ENCODE measurements around the gene AFTPH.

DNA sequence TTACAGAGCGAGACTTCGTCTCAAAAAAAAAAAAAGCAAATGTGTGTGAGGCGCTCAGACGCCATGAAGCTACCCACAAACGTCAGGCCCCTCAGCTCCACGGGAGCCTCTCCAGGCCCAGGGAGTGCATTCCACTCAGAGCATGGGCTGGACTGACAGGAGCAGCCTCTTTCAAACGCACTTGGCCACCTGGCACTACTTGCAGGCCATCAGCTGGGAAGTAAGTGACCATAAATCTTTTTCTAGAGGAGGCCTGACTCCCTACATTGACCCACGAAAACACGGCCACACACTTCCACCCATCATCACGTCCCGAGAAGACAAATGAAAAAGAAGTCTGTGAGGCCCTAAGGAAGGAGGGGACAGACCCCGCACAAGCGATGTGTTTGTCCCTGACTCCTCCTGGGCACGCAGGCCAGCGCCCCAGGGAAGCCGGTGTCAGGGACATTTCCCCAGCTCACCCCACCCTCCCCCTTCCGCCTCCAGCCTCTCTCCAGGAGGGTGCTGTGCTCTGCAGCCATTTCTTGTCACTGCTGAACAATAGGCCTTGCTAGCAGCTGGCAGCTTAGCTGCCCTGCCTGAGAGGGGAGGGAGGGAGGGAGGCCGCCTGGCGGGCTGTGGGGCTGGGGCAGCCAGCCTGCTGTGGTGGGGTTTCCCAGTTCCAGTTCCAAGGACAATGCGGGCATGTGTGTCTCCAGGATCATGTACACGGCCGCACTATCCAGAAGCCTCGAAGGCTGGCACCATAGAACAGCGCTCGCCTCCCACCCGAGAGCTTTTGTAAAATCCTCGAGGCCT is 103.0 kb downstream of the AFTPH start:
- no peak for TF ChIP-seq POLR2A (IDR thresholded peaks at IDR 0.05)
- TF ChIP-seq, protein P1, sequence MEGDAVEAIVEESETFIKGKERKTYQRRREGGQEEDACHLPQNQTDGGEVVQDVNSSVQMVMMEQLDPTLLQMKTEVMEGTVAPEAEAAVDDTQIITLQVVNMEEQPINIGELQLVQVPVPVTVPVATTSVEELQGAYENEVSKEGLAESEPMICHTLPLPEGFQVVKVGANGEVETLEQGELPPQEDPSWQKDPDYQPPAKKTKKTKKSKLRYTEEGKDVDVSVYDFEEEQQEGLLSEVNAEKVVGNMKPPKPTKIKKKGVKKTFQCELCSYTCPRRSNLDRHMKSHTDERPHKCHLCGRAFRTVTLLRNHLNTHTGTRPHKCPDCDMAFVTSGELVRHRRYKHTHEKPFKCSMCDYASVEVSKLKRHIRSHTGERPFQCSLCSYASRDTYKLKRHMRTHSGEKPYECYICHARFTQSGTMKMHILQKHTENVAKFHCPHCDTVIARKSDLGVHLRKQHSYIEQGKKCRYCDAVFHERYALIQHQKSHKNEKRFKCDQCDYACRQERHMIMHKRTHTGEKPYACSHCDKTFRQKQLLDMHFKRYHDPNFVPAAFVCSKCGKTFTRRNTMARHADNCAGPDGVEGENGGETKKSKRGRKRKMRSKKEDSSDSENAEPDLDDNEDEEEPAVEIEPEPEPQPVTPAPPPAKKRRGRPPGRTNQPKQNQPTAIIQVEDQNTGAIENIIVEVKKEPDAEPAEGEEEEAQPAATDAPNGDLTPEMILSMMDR (IDR thresholded peaks at IDR 0.05), result no peak
